Osteoblast (primary cell): Measurements from ENCODE around the gene INPP4B. TPM values are rescaled to one million over a fixed set of nuclear protein-coding genes. Genes with fewer than 3 reads are reported as not detected.
A peak's percentile ranks its signal among the peaks of the same experiment; 100 is the strongest.

Experiments used
- DNase-seq: peaks from one replicate; pipeline ENCODE4 v3.0.0; 2011; ENCODE audit warnings: low spot score, mixed read lengths; ENCODE audit not compliant: insufficient read length; ENCODE audit errors: missing footprints
- H2AFZ ChIP-seq: 2 replicates; pipeline ENCODE4 v1.6.0; 2011; ENCODE audit warnings: mild to moderate bottlenecking, low read length
- H3K27ac ChIP-seq: 2 replicates; pipeline ENCODE4 v1.5.1; 2011; ENCODE audit warnings: mild to moderate bottlenecking, low read depth, low read length, moderate library complexity
- H3K27me3 ChIP-seq: 2 replicates; pipeline ENCODE4 v1.6.0; 2012; ENCODE audit warnings: mild to moderate bottlenecking, control low read depth, inconsistent platforms, low read length, moderate library complexity; ENCODE audit not compliant: insufficient read depth
- H3K36me3 ChIP-seq: 2 replicates; pipeline ENCODE4 v1.5.1; 2011; ENCODE audit warnings: mild to moderate bottlenecking, low read length, control low read depth, moderate library complexity; ENCODE audit not compliant: insufficient read depth
- H3K4me1 ChIP-seq: 2 replicates; pipeline ENCODE4 v1.5.1; 2011; ENCODE audit warnings: mild to moderate bottlenecking, low read length, control low read depth, moderate library complexity; ENCODE audit not compliant: insufficient read depth
- H3K4me2 ChIP-seq: 2 replicates; pipeline ENCODE4 v1.6.0; 2011; ENCODE audit warnings: mild to moderate bottlenecking, low read length; ENCODE audit not compliant: insufficient read depth
- H3K4me3 ChIP-seq: fragments of 200-600 bp; sonication (generic); 3 replicates; pipeline ENCODE4 v1.5.1; 2012; ENCODE audit warnings: mild to moderate bottlenecking, low read length, inconsistent platforms; ENCODE audit not compliant: insufficient read depth
- H3K79me2 ChIP-seq: 2 replicates; pipeline ENCODE4 v1.6.0; 2012; ENCODE audit warnings: mild to moderate bottlenecking, low read length, control low read depth, inconsistent platforms; ENCODE audit not compliant: insufficient read depth
- H3K9me3 ChIP-seq: 2 replicates; pipeline ENCODE4 v1.5.1; 2011; ENCODE audit warnings: low read depth, low read length, control low read depth
- H4K20me1 ChIP-seq: 2 replicates; pipeline ENCODE4 v1.6.0; 2012; ENCODE audit warnings: mild to moderate bottlenecking, low read length, control low read depth; ENCODE audit not compliant: insufficient read depth
- total RNA-seq: library from RNA; depleted of rRNA; stranded (reverse); fragments of >200 nt; gene quantifications from 2 replicates; pipeline ENCODE4 v1.2.3, GENCODE V29; 2012
- TF ChIP-seq, protein P1 (sequence below): IDR thresholded peaks from 2 replicates; pipeline ENCODE4 v1.5.1; 2011; ENCODE audit warnings: mild to moderate bottlenecking, low read depth, low read length, moderate library complexity; ENCODE audit errors: extremely low read depth

Gene INPP4B
- total RNA-seq, 1 donor, result 11.6 TPM

DNA sequence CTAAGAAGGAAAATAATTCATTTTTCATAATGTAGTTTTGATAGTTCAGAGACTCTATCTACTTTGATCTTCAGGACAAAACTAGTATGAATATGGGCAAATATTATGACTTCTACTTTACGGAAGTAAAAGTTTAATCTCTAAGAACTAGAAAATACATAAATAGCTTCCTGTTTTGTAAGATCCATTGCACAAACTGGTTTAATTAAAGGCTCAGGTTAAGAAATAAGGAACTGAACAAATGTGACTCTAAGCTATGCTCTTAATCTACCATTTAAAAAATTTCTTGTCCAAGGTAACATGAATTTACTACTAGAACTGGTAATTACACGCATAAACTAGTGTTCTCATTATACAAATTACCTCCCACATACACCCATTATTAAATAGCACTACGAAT lies 360.6 kb downstream of the INPP4B start:
- Histone ChIP-seq H4K20me1 (no peaks in the 10 kb centered on the region), H3K36me3 (no peaks in the 10 kb centered on the region), H2AFZ (no peak overlapping the region), H3K9me3 (no peaks in the 10 kb centered on the region), H3K4me2 (no peak overlapping the region), H3K27me3 (no peaks in the 10 kb centered on the region), H3K4me1 (no peaks in the 10 kb centered on the region), H3K27ac (no peak overlapping the region), H3K79me2 (no peaks in the 10 kb centered on the region), H3K4me3 (no peak overlapping the region)
- TF ChIP-seq, protein P1, sequence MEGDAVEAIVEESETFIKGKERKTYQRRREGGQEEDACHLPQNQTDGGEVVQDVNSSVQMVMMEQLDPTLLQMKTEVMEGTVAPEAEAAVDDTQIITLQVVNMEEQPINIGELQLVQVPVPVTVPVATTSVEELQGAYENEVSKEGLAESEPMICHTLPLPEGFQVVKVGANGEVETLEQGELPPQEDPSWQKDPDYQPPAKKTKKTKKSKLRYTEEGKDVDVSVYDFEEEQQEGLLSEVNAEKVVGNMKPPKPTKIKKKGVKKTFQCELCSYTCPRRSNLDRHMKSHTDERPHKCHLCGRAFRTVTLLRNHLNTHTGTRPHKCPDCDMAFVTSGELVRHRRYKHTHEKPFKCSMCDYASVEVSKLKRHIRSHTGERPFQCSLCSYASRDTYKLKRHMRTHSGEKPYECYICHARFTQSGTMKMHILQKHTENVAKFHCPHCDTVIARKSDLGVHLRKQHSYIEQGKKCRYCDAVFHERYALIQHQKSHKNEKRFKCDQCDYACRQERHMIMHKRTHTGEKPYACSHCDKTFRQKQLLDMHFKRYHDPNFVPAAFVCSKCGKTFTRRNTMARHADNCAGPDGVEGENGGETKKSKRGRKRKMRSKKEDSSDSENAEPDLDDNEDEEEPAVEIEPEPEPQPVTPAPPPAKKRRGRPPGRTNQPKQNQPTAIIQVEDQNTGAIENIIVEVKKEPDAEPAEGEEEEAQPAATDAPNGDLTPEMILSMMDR, result no peak
- DNase-seq, result no peak

DNA sequence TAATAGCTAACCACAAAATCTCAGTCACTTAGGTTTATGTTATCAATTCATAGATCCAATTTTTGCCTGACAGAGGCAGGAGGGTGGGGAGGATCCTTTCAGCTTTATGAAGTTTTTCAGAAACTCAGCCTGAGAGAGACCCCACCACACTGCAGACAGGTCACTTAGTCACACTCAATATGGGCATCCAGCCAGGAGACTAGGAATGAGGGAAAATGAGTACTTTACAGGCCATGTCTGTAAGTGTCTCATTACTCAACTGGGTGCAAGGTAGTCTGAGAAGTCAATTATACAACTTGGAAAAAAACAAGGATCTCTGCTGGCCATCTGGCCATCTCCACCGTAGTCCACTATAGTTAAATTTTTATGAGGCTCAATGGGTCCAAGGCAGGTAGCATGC lies 365.9 kb downstream of the INPP4B start:
- TF ChIP-seq, protein P1, result no peak
- no peak for DNase-seq
- H3K36me3 ChIP-seq, result no peaks in the 10 kb centered on the region

DNA sequence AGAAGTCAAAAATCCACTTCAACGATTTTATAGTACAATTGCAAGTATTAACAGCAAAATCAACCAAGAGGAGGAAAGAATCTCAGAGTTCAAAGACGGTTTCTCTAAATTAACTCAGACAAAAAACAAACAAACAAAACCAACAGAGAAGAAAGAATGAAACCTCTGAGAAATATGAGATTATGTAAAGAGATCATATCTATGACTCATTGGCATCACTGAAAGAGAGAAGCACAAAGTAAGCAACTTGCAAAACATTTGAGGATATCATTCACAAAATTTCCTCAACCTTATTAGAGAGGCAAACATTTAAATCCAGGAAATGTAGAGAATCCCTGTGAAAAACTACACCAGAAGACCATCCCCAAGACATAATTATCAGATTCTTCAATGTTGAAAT lies 370.4 kb downstream of the INPP4B start:
- DNase-seq, result no peak
- H3K4me2 ChIP-seq, result no peak overlapping the region

More for the DNA sequence above, 365.9 kb downstream of the INPP4B start:
- H2AFZ ChIP-seq, result no peak overlapping the region
- H3K9me3 ChIP-seq, result no peaks in the 10 kb centered on the region
- H3K79me2 ChIP-seq, result no peaks in the 10 kb centered on the region
- no peak overlapping the region for H3K4me3 ChIP-seq
- H3K27me3 ChIP-seq, result no peaks in the 10 kb centered on the region
- H4K20me1 ChIP-seq, result no peaks in the 10 kb centered on the region
- H3K4me1 ChIP-seq, result no peaks in the 10 kb centered on the region
- H3K27ac ChIP-seq, result no peak overlapping the region
- no peak overlapping the region for H3K4me2 ChIP-seq

DNA sequence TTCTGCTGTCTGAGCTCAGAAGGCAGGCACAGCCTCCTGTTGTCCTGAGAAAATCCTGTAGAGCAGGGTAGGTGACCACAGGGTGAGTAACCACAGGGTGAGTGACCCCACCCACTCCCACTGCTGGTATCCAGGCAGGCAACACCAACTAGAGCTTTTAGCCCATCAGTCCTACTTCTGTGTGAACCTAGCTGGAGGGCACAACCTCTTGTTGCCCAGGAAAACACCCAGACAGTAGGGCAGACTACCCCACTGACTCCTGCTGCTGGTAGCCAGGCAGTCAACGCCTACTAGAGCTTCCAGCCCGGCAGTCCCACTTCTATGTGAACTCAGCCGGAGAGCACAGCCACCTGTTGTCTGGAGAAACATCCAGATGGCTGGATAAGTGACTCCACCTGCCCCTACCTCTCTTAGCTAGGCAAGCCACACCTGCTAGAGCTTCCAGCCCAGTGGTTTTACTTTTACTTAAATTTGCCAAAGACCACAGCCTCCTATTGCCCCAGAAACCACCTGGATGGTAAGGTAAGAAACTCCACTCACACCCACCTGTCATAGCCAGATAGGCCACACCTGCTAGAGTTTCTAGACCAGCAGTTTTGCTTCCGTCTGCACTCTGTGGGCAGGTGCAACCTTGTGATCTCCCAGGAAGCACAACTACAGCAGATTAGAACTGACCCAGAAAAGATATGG lies 371.6 kb downstream of the INPP4B start:
- Histone ChIP-seq H3K27me3 (no peaks in the 10 kb centered on the region), H3K36me3 (no peaks in the 10 kb centered on the region), H3K4me3 (no peak overlapping the region), H3K9me3 (no peaks in the 10 kb centered on the region), H4K20me1 (no peaks in the 10 kb centered on the region), H2AFZ (peak overlapping the region; percentile 0), H3K4me1 (peaks cover 3% of the 10 kb centered on the region), H3K79me2 (no peaks in the 10 kb centered on the region), H3K4me2 (no peak overlapping the region), H3K27ac (no peak overlapping the region)
- TF ChIP-seq, protein P1, result no peak
- peak; percentile 19 for DNase-seq

More for the DNA sequence above, 370.4 kb downstream of the INPP4B start:
- H4K20me1 ChIP-seq, result no peaks in the 10 kb centered on the region
- H3K4me1 ChIP-seq, result peaks cover 3% of the 10 kb centered on the region
- H3K27ac ChIP-seq, result no peak overlapping the region
- TF ChIP-seq, protein P1, result no peak
- no peaks in the 10 kb centered on the region for H3K36me3 ChIP-seq
- H3K79me2 ChIP-seq, result no peaks in the 10 kb centered on the region
- H3K4me3 ChIP-seq, result no peak overlapping the region
- H3K27me3 ChIP-seq, result no peaks in the 10 kb centered on the region
- no peaks in the 10 kb centered on the region for H3K9me3 ChIP-seq
- no peak overlapping the region for H2AFZ ChIP-seq
